ENCODE results near the gene ZNF830. TPM values are rescaled to one million over a fixed set of nuclear protein-coding genes. Genes with fewer than 3 reads are reported as not detected.

The ZNF830 gene
- total and polyA plus RNA-seq, 9 of the 15 experiments (the other 6 are each of a cell fraction or from before 2014, with no cell fraction given) = 13.1 to 28.7 (median 21.7) TPM

GRCh38 chr17:34998205-34998604 lies 36.9 kb downstream of the ZNF830 start (continued):
- TF ChIP-seq, protein P1, sequence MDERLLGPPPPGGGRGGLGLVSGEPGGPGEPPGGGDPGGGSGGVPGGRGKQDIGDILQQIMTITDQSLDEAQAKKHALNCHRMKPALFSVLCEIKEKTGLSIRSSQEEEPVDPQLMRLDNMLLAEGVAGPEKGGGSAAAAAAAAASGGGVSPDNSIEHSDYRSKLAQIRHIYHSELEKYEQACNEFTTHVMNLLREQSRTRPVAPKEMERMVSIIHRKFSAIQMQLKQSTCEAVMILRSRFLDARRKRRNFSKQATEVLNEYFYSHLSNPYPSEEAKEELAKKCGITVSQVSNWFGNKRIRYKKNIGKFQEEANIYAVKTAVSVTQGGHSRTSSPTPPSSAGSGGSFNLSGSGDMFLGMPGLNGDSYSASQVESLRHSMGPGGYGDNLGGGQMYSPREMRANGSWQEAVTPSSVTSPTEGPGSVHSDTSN (CRISPR knock-in tag; IDR thresholded peaks at IDR 0.05; ENCODE audit: low read depth) = no peak
- TF ChIP-seq, protein P1 (tag; conservative IDR thresholded peaks at IDR 0.05; ENCODE audit: low read depth) = no peak
- TF ChIP-seq NR3C1 (CRISPR knock-in tag; IDR thresholded peaks at IDR 0.05) (no peak), TRIM24 (IDR thresholded peaks at IDR 0.05) (no peak), GTF2F1 (IDR thresholded peaks at IDR 0.05; ENCODE audit: low read depth, low read length) (no peak), ILK (tag; IDR thresholded peaks at IDR 0.05; ENCODE audit: borderline replicate concordance, low read depth) (no peak), E2F4 (CRISPR knock-in tag; IDR thresholded peaks at IDR 0.05; ENCODE audit: low read depth) (no peak), RBBP5 (IDR thresholded peaks at IDR 0.05; ENCODE audit: borderline replicate concordance, insufficient read depth, low read length, poor library complexity, severe bottlenecking) (no peak), CTCF (IDR thresholded peaks at IDR 0.05 in 2 of 3, conservative IDR thresholded peaks at IDR 0.05 in 1 of 3; ENCODE audit: insufficient read depth in 2 of 3, low read depth in 1 of 3, low read length in 3 of 3) (peak; percentile 87 to 91 (median 88)), ZNF507 (tag; conservative IDR thresholded peaks at IDR 0.05) (no peak), ATF7 (IDR thresholded peaks at IDR 0.05) (no peak), EHMT2 (IDR thresholded peaks at IDR 0.05) (no peak), ZNF347 (CRISPR knock-in tag; IDR thresholded peaks at IDR 0.05; ENCODE audit: low read depth) (no peak), ZNF316 (IDR thresholded peaks at IDR 0.05) (no peak), GTF2A2 (tag; IDR thresholded peaks at IDR 0.05) (no peak), BRD9 (IDR thresholded peaks at IDR 0.05; ENCODE audit: low read depth, partially characterized antibody) (no peak)
- TF ChIP-seq, protein P2, sequence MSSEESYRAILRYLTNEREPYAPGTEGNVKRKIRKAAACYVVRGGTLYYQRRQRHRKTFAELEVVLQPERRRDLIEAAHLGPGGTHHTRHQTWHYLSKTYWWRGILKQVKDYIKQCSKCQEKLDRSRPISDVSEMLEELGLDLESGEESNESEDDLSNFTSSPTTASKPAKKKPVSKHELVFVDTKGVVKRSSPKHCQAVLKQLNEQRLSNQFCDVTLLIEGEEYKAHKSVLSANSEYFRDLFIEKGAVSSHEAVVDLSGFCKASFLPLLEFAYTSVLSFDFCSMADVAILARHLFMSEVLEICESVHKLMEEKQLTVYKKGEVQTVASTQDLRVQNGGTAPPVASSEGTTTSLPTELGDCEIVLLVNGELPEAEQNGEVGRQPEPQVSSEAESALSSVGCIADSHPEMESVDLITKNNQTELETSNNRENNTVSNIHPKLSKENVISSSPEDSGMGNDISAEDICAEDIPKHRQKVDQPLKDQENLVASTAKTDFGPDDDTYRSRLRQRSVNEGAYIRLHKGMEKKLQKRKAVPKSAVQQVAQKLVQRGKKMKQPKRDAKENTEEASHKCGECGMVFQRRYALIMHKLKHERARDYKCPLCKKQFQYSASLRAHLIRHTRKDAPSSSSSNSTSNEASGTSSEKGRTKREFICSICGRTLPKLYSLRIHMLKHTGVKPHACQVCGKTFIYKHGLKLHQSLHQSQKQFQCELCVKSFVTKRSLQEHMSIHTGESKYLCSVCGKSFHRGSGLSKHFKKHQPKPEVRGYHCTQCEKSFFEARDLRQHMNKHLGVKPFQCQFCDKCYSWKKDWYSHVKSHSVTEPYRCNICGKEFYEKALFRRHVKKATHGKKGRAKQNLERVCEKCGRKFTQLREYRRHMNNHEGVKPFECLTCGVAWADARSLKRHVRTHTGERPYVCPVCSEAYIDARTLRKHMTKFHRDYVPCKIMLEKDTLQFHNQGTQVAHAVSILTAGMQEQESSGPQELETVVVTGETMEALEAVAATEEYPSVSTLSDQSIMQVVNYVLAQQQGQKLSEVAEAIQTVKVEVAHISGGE (CRISPR knock-in tag; IDR thresholded peaks at IDR 0.05) = no peak
- TF ChIP-seq, protein P3, sequence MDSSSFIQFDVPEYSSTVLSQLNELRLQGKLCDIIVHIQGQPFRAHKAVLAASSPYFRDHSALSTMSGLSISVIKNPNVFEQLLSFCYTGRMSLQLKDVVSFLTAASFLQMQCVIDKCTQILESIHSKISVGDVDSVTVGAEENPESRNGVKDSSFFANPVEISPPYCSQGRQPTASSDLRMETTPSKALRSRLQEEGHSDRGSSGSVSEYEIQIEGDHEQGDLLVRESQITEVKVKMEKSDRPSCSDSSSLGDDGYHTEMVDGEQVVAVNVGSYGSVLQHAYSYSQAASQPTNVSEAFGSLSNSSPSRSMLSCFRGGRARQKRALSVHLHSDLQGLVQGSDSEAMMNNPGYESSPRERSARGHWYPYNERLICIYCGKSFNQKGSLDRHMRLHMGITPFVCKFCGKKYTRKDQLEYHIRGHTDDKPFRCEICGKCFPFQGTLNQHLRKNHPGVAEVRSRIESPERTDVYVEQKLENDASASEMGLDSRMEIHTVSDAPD (CRISPR knock-in tag; IDR thresholded peaks at IDR 0.05) = no peak

Data from K562 (cell line).